GM18951 (cell line): ENCODE data around the gene CRYZL1.
"Not testable (repeated sequence)": the region's sequence is repeated elsewhere in the genome, so short reads cannot be mapped to it uniquely, and the experiment has no call there.

Source experiments
- POLR2A ChIP-seq: IDR thresholded peaks from 4 replicates; pipeline ENCODE4 v1.6.1; 2011; ENCODE audit warnings: mild to moderate bottlenecking; ENCODE audit not compliant: insufficient read length, insufficient read depth; ENCODE audit errors: extremely low read depth
- in situ Hi-C: fragments of 300-500 bp; cut with MboI; formaldehyde crosslinking; loops from one replicate; pipeline ENCODE4 v1.12.0; 2022; ENCODE audit warnings: low sequenced_read_pairs, mixed read lengths, inconsistent platforms; ENCODE audit not compliant: unreplicated experiment

CRYZL1 gene

GRCh38 chr21:33642027-33642895, 720 bp upstream of the CRYZL1 start, which contains the start of gene ITSN1:
Gene ITSN1, plus strand, starts transcription at chr21:33642501. Its CDS starts 76,328 bp downstream, at chr21:33718829.
- in situ Hi-C loops = no loop called here
- TF ChIP-seq POLR2A = no peak

GRCh38 chr21:33640697-33641351, 717 bp downstream of the CRYZL1 start:
- in situ Hi-C loops = no loop called here
- TF ChIP-seq POLR2A = no peak

- no peak for TF ChIP-seq POLR2A
- in situ Hi-C loops = no loop called here
Measured at GRCh38 chr21:33634254-33634653, 7.3 kb downstream of the CRYZL1 start.

GRCh38 chr21:33626151-33626550, 15.4 kb downstream of the CRYZL1 start:
- in situ Hi-C loops = not testable (repeated sequence)

- TF ChIP-seq POLR2A = no peak
- in situ Hi-C loops = no loop called here
Measured at GRCh38 chr21:33622253-33622652, 19.3 kb downstream of the CRYZL1 start.

- no peak for TF ChIP-seq POLR2A
- in situ Hi-C loops = no loop called here
Measured at GRCh38 chr21:33619726-33620125, 21.8 kb downstream of the CRYZL1 start.

- in situ Hi-C loops = no loop called here
- no peak for TF ChIP-seq POLR2A
Measured at GRCh38 chr21:33618407-33618806, 23.1 kb downstream of the CRYZL1 start.

- in situ Hi-C loops = not testable (repeated sequence)
Measured at GRCh38 chr21:33617565-33617964, 24.0 kb downstream of the CRYZL1 start.

- in situ Hi-C loops = no loop called here
- TF ChIP-seq POLR2A = no peak
Measured at GRCh38 chr21:33611006-33611744, 30.4 kb downstream of the CRYZL1 start.

GRCh38 chr21:33608559-33608958, 33.0 kb downstream of the CRYZL1 start:
- in situ Hi-C loops = no loop called here
- no peak for TF ChIP-seq POLR2A

GRCh38 chr21:33598051-33598450, 43.5 kb downstream of the CRYZL1 start:
- in situ Hi-C loops = no loop called here
- no peak for TF ChIP-seq POLR2A

- in situ Hi-C loops = no loop called here
- TF ChIP-seq POLR2A = peak; percentile 84
Measured at GRCh38 chr21:33588485-33589335, 52.8 kb downstream of the CRYZL1 start, which contains the start of gene DONSON. Gene DONSON, minus strand, starts transcription at chr21:33588684. Its CDS starts 43 bp downstream, at chr21:33588641.

- in situ Hi-C loops = no loop called here
Measured at GRCh38 chr21:33587792-33588484, 53.6 kb downstream of the CRYZL1 start.

More at GRCh38 chr21:33587792-33588484, 53.6 kb downstream of the CRYZL1 start:
- no peak for TF ChIP-seq POLR2A
